CD4-positive, alpha-beta T cell treated with Interferon alpha-2 for 1 hour (primary cell): ENCODE results near the gene DCHS2.
"Not testable (repeated sequence)": the region's sequence is repeated elsewhere in the genome, so short reads cannot be mapped to it uniquely, and the experiment has no call there.

Experiments used
- DNase-seq, 2 donors: peaks; one replicate each; pipeline ENCODE4 v3.0.0-alpha.2; 2020 to 2022

DCHS2 gene

DNA sequence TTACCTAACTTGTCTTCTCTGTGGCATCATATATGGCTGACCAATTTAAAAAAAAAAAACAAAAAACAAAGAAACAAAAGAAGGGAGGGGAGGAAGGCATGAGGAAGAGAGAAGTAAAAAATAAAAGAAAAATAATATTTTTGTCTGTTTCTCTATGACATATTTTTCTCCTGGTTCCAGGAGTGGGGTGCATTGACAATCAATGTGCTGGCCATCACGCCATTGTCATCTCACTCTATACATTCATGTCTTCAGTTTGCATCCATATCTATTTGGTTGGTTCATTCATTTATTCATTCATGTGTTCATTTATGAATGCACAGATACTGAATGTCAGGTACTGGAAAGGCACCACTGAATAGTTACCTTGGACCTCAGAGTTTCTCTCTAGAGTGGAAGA lies 183.4 kb downstream of the DCHS2 start:
- no peak for DNase-seq

DNA sequence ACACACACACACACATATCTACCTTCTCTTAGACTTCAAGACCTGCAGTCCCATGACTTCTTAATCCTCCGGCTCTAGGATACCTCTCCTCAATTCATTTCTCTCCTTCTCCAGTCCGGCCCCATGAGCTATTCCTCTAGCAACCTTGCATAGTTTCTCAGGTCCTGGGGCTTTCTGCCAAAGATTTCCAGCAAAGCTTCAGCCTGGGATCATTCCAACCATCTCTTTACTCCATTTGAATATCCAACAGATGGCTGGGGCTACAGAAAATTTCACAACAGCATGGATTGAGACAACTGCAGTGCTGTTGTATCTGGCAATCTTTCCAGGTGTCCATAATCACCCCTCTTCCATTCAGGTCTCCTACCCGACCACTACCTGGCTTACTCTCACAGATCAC lies 184.1 kb downstream of the DCHS2 start:
- no peak for DNase-seq

DNA sequence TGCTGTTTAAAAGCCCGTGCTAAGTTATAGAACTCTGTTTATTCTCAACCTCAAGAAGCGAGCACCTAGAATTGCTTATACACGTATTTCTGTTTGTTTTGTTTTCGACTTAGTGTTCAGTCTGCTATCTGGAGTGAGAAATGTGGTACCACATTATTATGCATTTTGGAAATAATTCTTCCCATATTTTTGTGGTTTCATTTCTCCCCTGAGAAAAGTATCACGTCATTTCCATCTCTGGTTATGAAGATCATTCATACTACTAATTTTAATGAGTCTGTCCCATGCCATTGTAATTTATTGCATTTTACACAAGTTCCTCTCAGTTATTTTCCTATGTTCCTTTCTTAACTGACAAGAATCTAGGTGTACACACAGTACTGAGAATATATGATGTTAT lies 186.0 kb downstream of the DCHS2 start:
- no peak for DNase-seq

DNA sequence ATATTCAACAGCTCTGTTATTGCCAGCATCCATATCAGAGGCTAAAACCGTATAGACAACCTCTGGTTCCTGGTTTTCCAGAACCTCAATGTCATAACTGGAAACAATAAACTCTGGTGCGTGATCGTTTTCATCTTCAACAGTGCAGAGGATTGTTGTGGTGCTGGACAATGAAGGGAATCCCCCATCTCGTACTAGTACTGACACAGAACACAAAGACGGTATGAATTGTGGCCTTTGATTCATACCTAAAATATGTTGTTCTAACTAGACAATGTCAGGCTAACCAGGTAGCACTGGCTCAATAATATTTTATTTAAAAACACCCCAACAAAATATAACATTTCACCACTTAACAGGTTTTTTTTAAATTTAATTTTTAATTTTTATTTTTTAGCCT lies 186.9 kb downstream of the DCHS2 start:
- DNase-seq = no peak

DNA sequence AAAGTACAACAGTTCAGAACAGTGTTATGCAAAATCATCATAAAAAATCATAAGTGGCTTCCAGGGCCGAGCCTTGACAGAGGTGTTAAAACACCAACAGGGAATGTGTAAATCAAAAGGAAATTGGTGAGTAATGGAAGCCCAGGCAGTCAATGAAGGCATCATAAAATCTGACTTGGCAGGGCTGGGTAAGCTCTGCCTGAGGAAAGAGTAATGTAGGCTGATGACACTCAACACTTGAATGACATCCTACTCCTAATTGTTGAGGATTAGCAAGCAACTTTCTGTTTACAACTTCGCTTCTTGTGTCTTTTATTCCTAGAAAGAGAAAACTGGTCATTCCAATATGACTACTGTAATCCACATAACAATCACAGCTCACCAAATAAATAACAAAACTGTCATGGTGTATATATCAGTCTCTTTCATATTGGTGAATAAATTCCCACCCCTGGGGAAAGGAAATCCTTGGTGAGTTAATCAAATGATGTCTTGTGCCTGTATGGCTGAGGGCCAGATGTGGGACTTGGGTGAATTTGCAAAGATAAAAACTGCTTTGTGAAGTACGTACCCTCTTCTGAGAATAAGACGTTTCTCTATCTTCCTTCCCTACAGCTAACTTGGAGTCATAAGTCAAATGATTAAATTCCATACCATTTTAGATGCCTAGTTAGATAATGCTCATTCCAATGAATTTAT lies 196.8 kb downstream of the DCHS2 start:
- no peak for DNase-seq

DNA sequence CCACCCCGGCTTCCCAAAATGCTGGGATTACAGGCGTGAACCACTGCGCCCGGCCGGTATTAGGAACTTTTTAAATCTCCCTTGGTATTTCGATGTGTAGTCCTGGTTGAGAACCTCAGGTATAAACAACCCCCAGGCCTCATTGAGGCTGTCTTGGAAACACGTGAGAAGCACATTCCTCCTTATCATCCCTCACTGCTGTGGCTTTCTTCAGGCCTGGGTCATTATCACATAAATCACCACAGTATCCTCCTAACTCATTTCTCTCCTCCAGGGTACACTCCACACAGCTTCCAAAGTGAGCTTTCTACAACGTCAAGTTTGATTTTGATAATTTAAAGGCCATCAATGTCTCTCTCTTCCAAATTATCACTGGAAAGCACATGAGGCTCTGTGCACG lies 198.2 kb downstream of the DCHS2 start:
- no peak for DNase-seq

DNA sequence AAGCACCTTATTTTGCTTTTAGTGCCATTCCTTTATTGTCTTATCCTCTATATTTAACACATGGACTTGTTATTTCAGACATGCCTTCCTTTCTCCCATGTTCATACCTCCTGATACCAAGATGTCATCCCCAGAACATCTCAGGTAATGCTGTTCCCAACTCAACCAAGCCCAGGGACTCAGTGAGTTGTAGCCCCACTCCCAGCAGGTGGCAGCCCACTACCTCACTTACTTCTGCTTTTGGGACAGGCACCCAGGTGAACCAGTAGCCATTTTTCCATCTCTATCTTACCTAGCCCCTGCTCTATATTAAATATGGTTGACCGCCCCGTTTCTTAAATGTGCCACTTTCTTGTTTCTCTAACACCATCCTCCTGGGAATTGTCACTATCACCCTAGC lies 199.0 kb downstream of the DCHS2 start:
- DNase-seq = no peak

DNA sequence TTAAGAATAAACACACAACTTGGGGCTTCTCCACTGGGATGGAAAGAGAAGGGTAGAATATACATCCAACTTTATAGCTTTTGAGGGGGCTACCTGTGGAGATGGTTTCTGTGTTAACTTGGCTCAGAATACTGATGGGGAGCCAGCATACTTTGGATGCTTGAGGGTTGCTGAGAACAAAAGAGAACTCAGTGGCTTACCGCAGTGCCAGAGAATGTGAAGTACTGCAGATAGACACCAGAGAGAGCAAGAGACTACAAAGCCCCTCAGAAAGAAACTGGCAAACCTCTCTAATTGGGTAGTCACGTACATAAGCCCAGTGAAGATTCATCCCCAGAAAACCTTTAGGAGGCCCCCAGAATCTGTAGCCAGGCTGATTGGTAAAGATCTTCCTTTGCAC lies 214.4 kb downstream of the DCHS2 start:
- DNase-seq = no peak

DNA sequence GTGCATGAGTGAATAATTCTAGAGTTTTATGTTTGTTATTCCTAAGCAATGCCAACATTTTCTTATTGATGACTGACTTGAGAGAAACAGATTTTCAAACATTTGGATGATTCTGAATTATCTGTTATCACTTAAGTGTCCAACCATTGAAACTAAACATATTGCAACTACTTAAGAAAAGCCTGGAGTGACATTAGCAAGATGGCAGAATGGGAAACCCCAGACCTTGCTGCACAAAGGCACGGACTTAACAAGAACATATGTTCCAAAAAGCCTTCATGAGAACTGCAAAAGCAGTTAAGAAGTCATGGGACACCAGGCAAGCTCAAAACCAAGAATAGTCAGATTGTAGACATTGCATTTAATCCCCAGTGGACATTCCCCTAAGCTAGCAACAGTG lies 215.1 kb downstream of the DCHS2 start:
- DNase-seq = no peak

DNA sequence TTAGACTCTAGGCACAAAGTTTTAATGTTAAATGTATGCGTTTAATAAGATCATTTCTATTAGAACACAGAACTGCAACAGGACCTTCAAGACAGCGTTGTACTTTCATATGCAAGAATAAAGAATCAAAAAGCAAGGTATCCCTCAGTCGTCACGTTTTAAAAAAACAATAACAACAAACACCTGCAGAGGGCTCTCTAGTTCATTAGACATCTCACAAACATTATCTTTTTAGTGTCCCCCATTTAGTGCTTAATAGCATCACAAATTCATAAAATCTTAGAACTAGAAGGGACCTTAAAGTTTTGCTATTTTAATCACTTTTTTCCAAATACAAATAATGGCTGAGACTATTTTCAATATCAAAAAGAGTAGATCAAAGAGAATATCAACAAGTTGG lies 236.6 kb downstream of the DCHS2 start:
- no peak for DNase-seq

DNA sequence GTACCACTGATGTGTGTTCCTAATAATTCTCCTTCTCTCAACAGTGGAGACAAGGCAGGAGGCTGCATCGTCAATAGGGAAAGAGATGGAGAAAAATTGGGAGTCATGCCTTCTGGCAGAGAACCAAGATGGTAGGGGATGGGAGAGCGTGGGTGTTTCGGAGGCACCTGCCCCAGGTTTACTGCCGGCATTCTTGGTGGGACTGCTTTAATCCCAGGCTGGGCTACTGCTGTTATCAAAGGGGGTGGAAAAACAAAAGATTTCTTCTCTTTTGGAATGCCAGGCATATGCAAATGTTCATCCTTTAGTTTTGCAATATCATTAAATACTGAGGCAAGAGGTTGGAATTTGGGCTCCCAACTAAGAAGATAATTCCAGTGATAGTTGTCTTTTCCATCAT lies 257.0 kb downstream of the DCHS2 start:
- DNase-seq = no peak

DNA sequence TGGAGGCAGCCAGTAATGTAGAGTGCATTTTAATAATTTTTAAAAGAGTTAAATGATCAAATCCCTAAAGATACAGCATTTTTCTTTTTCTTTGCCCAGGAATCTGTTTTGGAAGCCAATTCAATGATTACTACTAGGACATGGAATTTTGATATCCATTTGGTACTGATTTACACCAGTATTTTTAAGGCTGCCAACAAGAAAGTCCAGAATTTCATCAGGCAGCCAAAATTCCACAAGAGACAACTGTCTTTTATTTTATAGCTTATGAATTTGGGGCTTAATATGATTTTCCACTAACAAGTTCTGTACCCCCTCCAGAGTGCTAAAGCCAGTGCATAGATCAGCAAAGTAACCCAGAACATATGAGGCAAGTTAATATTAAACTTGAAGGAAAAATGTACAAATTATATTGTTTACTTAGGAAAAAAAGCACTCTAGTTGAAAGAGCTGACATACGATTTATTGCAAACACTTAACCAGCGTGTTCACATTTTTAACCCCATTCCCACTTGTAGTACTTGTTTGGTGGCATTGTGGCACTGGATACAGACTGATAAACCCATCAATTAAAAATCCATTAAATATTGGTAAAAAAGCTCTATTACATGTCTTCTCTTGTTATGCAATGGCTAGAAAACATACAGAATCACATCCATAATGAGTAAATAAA lies 259.7 kb downstream of the DCHS2 start:
- DNase-seq = no peak

DNA sequence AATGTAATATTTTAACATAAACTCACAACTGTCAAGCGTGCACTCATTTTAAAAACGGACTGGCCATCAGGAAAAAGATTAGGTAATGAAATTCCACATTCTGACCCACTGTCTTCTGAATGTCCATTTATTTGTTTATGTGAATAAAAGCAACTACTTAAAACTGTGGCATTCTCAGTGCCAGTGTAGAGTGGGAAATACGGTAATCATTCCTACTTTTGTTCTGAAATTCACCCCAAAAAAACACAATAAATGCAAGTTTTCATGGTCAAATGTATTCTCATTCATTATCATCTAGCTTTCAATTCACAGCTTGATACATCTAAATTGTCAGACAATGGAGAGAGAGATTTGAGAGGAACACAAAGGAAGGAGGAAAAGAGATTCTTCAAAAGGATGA lies 260.9 kb downstream of the DCHS2 start:
- DNase-seq = no peak

DNA sequence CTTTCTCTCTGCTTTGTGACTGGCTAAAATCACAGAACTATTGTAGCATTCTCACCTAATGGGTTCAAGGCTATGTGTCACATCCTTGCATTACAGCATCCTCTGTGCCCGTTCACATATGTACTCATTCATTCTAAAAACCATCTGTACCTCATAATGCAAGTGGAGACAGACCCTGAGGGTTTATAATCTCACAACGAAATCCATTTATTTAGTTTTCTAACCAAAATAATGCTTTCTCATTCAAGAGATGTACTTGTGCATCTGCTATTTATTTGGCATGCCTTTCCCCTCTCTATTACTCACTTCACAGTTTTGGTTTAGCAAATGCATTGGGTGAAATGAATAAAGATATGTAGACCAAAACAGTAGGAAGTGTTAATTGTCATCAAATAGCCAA lies 261.5 kb downstream of the DCHS2 start:
- DNase-seq = no peak

DNA sequence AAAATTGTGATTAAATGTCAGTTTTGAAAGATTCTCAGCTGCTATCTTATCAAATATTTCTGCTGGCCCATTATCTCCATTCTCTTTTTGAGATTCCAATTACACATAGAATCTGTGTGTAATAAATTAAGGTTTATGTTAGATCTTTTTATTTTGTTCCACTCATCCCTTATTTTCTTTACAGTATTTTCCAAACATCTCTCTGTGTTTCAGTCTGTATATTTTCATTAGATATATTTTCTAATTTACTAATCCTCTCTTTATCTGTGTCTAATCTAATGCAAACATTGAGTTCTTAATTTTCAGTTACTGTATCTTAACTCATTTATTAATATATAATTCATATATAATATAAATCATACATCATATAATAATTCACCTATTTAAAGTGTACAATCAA lies 268.7 kb downstream of the DCHS2 start:
- DNase-seq = no peak

DNA sequence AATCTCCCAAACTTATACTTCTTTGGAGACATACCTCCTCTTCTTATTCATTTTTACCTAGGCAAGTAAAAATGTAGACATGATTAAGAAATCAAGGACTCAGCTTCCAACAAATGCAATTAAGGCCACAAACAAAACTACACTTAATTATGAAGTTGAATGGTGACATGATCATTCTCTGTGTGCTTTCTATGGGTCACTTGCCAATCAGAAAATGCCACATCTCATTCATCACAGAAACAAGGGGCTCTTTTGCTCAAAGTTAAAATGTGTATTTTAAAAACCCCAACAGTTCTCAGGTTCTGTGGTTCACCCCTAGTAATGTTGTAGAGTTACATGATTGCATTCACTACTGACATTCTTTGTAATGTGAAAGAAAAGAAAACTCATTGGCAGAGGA lies 273.5 kb downstream of the DCHS2 start:
- no peak for DNase-seq

DNA sequence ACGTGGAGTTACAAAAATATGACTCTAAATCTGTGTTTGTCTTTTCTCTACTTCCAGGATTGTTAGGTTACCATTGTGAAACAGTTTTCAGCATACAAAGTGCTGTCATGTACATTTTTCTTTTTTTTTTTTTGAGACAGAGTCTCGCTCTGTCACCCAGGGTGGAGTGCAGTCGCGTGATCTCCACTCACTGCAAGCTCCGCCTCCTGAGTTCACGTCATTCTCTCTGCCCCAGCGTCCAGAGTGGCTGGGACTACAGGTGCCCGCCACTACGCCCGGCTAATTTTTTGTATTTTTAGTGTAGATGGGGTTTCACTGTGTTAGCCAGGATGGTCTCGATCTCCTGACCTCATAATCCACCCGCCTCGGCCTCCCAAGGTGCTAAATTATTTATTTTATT lies 274.2 kb downstream of the DCHS2 start:
- not testable (repeated sequence) for DNase-seq

DNA sequence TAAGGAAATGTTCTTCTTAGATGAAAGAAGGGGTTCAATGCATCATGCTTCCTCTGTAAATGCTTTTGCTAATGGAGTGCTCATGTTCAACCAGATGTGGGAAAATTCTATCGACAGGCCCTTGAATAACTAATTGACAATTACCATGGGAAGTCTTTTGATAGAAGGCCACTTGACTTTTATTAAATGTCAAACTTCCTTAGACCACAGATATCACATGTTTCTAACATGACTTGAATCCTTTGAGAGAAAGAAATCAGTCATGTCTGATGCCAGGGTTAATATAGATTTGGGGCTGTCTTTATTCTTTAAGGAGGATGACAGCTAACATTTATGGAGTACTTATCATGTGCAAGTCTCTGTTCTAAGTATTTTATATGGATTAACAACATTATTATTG lies 280.1 kb downstream of the DCHS2 start:
- no peak for DNase-seq

DNA sequence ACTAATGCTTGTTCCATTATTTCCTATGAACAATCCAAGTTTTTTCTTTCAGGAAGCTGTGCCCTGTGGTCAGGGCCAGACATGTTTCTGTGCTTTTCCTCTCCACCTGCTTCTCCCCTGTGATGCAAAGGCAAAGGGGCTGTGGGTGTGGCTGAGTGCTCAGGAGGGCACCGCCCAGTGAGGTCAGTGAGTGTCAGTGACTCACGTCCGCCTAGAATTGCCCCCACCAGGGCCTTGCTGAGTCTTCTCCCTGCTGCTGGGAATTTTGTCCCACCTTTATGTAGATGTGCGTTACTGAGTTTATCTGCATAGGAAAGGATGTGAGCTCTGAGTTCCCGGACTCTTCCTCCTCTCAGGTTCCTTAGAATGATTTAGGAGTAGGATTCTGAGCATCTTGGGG lies 283.2 kb downstream of the DCHS2 start:
- DNase-seq = no peak

DNA sequence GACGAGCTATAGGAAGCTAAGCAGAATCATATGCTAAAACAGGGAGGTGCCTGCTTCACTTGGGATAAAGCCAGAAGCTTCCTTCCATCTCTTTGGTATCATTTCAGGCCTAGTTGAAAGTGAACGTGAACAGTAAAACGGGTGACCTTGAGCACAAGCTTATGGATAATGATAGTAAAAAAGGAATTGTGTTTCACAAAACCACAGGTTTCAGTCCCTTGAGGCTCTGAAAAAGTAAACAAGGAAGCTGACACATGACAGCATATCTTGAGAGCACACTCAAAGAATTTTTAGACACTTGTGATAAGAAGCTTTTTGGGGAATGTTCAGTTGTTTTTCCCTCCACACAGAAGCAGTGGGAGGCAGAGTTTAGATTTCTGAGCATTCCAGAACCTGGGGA lies 286.1 kb downstream of the DCHS2 start:
- DNase-seq = no peak

DNA sequence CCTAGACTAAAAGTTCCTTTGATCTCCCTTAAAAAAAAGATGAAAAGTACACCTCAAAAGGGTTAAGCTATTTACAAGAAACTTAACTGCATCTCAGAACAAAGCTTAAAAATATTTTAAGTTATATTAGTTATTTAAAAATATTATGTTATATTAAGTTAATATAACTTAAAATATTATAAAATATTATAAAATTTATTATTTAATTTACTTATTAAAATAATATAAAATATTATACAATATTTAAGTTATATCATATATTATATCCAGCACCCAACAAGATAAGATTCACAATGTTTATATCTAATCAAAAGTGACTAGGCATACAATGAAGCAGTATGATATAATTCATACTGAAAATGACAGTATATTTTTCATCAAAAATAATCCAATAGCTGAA lies 296.9 kb downstream of the DCHS2 start:
- no peak for DNase-seq

DNA sequence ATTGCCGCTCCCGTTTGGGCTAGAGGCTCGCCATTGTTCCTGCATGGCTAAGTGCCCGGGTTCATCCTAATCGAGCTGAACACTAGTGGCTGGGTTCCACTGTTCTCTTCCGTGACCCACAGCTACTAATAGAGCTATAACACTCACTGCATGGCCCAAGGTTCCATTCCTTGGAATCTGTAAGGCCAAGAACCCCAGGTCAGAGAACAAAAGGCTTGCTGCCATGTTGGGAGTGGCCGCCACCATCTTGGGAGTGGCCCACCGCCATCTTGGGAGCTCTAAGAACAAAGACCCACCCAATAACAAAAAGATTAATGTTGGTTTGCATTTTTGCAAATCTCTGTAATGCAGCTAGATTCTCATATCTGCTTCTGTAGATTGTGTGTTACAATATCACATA lies 299.0 kb downstream of the DCHS2 start:
- no peak for DNase-seq

DNA sequence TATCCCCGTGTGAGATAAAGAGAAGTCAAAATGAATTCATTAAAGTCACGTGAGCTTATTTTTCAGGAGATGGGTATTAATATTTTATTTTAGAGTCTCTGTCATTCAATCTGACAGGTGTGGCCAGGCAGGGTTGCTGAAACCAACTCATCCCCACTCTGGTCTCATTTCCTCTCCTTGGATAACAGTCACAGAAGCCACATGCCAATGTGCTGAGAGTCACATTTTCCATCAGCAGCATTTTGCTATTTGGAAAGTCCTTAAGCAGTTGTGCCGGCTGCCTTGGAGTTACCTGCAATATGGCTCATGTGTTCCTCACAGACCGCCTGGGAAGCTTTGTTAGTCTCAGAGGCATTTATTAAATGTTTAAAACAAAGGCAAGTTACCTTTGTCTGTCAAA lies 302.3 kb downstream of the DCHS2 start:
- DNase-seq = no peak

DNA sequence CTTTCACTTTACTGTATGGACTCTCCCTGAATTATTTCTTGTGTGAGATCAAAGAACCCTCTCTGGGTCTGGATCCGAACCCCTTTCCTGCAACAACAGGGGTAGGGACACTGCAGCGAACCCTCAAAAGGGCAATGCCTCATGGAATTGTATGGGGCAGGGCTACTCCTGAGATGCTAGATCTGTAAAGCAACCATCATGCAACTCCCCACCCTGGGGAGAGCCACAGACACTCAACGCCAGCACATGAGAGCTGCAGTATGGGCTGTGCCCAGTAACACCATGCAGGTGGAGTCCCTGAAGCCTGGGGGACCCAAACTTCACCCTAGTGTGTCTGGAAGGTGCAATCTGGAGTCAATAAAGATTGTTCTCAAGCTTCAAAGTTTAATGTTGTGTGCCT lies 304.7 kb downstream of the DCHS2 start:
- no peak for DNase-seq

DNA sequence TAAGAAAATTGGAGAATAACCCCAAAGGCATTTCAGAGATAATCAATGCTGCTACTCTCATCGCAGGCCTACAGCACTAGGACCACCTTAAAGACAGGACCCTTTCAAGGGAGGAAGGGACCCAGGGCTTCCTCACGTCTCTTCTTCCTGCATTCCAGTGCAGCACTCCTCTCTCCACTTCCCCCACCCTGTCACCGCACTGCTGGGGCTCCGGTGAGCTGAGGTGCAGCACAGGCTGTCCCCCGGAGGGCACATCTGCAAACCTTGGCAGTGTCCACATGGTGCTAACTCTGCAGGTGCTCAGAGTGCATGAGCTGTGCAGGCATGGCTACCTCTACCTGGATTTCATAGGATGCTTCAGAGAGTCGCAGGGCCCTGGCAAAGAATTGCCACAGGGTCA lies 305.6 kb downstream of the DCHS2 start:
- DNase-seq = no peak
